ENCODE data around the gene C1QTNF1. TPM values are rescaled to one million over a fixed set of nuclear protein-coding genes. Genes with fewer than 3 reads are reported as not detected.

The C1QTNF1 gene
- total and polyA plus RNA-seq, 4 donors: 98.8 to 439 (median 259) TPM

DNA sequence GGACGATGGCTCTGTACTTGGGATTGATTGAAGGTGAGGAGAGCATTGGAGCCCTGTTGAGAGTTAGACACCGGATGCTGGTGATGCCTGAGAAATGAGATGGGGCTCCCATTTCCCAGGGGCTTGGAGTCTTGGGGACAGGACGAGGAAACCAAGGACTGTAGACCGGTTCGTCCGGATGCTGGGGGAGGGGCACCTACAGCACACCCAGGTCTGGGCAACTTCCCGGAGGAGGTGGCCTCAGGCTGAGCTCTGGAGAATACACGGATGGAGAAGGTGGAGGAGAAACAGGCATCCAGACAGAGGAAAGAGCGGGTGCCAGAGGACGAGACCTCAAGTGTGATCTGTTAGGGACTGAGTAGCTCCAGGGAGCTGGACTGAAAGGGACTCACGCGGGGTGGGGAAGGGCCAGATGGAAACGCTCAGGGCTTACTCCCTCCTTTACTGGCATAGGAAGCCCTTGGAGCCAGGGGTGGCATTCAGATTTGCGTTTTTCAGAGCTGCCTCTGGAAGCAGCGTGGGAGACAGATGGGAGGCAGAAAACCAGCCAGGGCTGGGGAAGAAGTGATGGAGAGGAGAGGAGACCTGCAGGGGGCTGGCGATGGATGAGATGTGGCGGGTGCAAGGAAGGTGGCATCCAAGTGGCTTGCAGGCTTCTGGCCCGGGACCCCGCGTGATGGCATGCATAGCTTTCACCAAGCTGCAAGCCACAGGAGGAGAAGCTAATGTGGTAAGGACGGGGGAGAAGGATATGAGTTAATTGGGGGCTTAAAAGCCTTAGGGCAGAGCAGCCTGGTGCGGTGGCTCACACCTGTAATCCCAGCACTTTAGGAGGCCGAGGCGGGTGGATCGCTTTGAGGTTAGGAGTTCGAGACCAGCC lies 8.3 kb downstream of the C1QTNF1 start:
- H3K9me3 ChIP-seq (ENCODE audit: control insufficient read depth, low read length): no peaks in the 10 kb centered on the region
- no peak overlapping the region for H3K27ac ChIP-seq (ENCODE audit: low read depth in 1 of 2, low read length in 2 of 2)
- no peaks in the 10 kb centered on the region for H3K36me3 ChIP-seq (ENCODE audit: control insufficient read depth in 1 of 2, insufficient read depth in 2 of 2, low read length in 1 of 2)
- WGBS, 2 donors: 93% methylated on average over 26 of the region's 26 CpGs
- no peak overlapping the region for H3K4me3 ChIP-seq (ENCODE audit: low read length in 2 of 2)
- no peaks in the 10 kb centered on the region for H3K27me3 ChIP-seq (ENCODE audit: control insufficient read depth in 1 of 2, insufficient read depth in 2 of 2, low read length in 1 of 2)
- intact Hi-C loops (cut with DNase I): no loop called here
- ATAC-seq (ENCODE audit: low FRiP score) (no peak), DNase-seq (peak in 1 of 2 donors; percentile 70)
- H3K4me1 ChIP-seq (ENCODE audit: control insufficient read depth in 1 of 2, insufficient read depth in 2 of 2, low read length in 2 of 2): peaks cover 1 to 2% of the 10 kb centered on the region in 2 donors

DNA sequence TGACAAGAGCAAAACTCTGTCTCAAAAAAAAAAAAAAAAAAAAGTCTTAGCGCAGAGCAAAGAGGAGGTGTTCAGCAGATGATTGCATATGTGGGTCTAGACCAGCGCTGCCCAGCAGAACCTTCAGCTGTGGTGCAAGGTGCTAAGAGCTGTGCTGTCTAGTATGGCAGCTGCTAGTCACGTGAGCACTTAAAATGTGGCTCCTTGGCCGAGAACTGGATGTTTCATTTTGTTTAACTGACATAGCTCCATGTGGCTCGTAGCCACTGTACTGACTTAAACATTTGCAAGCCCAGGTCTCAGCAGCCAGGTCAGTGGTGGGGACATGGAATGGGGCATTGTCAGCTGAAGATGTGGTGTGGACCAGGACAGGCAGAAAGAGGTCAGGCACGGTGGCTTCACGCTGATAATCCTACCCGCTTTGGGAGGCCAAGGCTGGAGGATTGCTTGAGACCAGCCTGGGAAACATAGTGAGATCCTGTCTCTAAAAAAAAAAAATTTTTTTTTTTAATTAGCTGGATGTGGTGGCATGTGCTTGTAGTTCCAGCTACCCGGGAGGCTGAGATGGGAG lies 9.2 kb downstream of the C1QTNF1 start:
- intact Hi-C loops (cut with DNase I): no loop called here
- H3K27ac ChIP-seq (ENCODE audit: low read depth in 1 of 2, low read length in 2 of 2): no peak overlapping the region
- WGBS, 2 donors: 79 to 83% methylated on average over 9 of the region's 9 CpGs
- no peak for ATAC-seq (ENCODE audit: low FRiP score)
- H3K27me3 ChIP-seq (ENCODE audit: control insufficient read depth in 1 of 2, insufficient read depth in 2 of 2, low read length in 1 of 2): no peaks in the 10 kb centered on the region
- H3K4me3 ChIP-seq (ENCODE audit: low read length in 2 of 2): no peak overlapping the region
- peak in 1 of 2 donors; percentile 45 for DNase-seq
- peaks cover 1 to 2% of the 10 kb centered on the region in 2 donors for H3K4me1 ChIP-seq (ENCODE audit: control insufficient read depth in 1 of 2, insufficient read depth in 2 of 2, low read length in 2 of 2)
- no peaks in the 10 kb centered on the region for H3K36me3 ChIP-seq (ENCODE audit: control insufficient read depth in 1 of 2, insufficient read depth in 2 of 2, low read length in 1 of 2)
- H3K9me3 ChIP-seq (ENCODE audit: control insufficient read depth, low read length): no peaks in the 10 kb centered on the region

GRCh38 chr17:79033741-79034501 lies 10.0 kb downstream of the C1QTNF1 start:
- ATAC-seq (ENCODE audit: low FRiP score) (peak; percentile 39), DNase-seq (peak in 1 of 2 donors; percentile 79)
- Histone ChIP-seq H3K27ac (ENCODE audit: low read depth in 1 of 2, low read length in 2 of 2) (peak overlapping the region; percentile 0 to 10), H3K4me3 (ENCODE audit: low read length in 2 of 2) (no peak overlapping the region), H3K9me3 (ENCODE audit: control insufficient read depth, low read length) (no peaks in the 10 kb centered on the region), H3K4me1 (ENCODE audit: control insufficient read depth in 1 of 2, insufficient read depth in 2 of 2, low read length in 2 of 2) (peaks cover 1 to 2% of the 10 kb centered on the region in 2 donors), H3K27me3 (ENCODE audit: control insufficient read depth in 1 of 2, insufficient read depth in 2 of 2, low read length in 1 of 2) (no peaks in the 10 kb centered on the region), H3K36me3 (ENCODE audit: control insufficient read depth in 1 of 2, insufficient read depth in 2 of 2, low read length in 1 of 2) (no peaks in the 10 kb centered on the region)
- 14 to 16% methylated on average over 28 of the region's 28 CpGs for WGBS, 2 donors
- intact Hi-C loops (cut with DNase I): no loop called here

DNA sequence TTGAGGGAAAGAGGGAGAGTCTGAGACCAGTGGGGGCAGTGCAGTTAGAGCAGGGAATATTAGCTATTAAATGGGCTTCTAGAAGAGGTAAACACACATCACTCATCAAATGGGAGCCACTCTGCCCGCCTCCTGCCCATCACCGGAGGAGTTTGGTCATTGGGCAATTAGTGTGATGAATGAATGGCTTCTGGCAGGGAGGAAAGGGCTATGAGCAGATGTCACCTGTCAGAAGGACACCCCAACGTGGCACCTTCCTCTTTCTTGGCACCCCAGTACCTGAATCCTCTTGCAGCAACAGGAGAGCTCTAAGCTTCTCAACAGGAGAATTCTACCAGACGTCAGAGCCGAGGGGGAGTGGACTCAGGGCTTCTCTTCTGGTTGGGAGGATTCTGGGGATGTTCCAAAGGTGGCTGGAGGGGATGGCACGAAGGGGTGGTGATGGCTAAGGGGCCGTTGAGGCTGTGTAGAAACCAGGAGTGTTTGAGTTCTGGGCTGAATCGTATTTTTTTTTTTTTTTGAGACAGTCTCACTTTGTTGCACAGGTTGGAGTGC lies 11.0 kb downstream of the C1QTNF1 start:
- no peaks in the 10 kb centered on the region for H3K36me3 ChIP-seq (ENCODE audit: control insufficient read depth in 1 of 2, insufficient read depth in 2 of 2, low read length in 1 of 2)
- peaks cover 1 to 2% of the 10 kb centered on the region in 2 donors for H3K4me1 ChIP-seq (ENCODE audit: control insufficient read depth in 1 of 2, insufficient read depth in 2 of 2, low read length in 2 of 2)
- no peak overlapping the region for H3K4me3 ChIP-seq (ENCODE audit: low read length in 2 of 2)
- H3K27me3 ChIP-seq (ENCODE audit: control insufficient read depth in 1 of 2, insufficient read depth in 2 of 2, low read length in 1 of 2): no peaks in the 10 kb centered on the region
- no peak overlapping the region for H3K27ac ChIP-seq (ENCODE audit: low read depth in 1 of 2, low read length in 2 of 2)
- WGBS, 2 donors: 89 to 91% methylated on average over 8 of the region's 8 CpGs
- DNase-seq (peak in 1 of 2 donors; percentile 28), ATAC-seq (ENCODE audit: low FRiP score) (no peak)
- no peaks in the 10 kb centered on the region for H3K9me3 ChIP-seq (ENCODE audit: control insufficient read depth, low read length)
- intact Hi-C loops (cut with DNase I): no loop called here

DNA sequence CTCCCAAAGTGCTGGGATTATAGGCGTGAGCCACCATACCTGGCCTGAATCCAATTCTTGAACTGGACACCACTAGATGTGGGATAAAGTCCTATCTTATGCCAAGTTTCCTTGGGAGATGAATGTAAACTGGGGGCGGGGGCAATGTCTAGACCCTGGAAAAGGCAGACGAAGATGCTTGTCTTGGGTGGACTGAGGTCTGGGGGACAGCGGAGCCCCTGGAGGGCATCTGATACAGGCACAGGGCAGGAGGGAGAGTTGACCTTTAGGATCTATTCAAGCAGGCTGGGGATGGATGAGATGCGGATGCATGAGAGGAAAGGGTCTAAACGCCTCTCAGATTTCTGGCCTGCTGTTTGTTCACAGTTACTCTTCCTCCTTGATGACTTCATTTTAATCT lies 11.7 kb downstream of the C1QTNF1 start:
- H3K9me3 ChIP-seq (ENCODE audit: control insufficient read depth, low read length): no peaks in the 10 kb centered on the region
- no peaks in the 10 kb centered on the region for H3K36me3 ChIP-seq (ENCODE audit: control insufficient read depth in 1 of 2, insufficient read depth in 2 of 2, low read length in 1 of 2)
- H3K27ac ChIP-seq (ENCODE audit: low read depth in 1 of 2, low read length in 2 of 2): peak overlapping the region in 1 of 2 donors; percentile 10
- 92 to 96% methylated on average over 6 of the region's 6 CpGs for WGBS, 2 donors
- no peaks in the 10 kb centered on the region for H3K27me3 ChIP-seq (ENCODE audit: control insufficient read depth in 1 of 2, insufficient read depth in 2 of 2, low read length in 1 of 2)
- ATAC-seq (ENCODE audit: low FRiP score) (no peak), DNase-seq (peak; percentile 22 to 32)
- H3K4me3 ChIP-seq (ENCODE audit: low read length in 2 of 2): no peak overlapping the region
- H3K4me1 ChIP-seq (ENCODE audit: control insufficient read depth in 1 of 2, insufficient read depth in 2 of 2, low read length in 2 of 2): peaks cover 1 to 2% of the 10 kb centered on the region in 2 donors
- intact Hi-C loops (cut with DNase I): loop anchor here in 1 of 2 donors (2.0 kb wide), 1 partner anchor 13 kb away; no protein-coding TSS in a partner anchor

DNA sequence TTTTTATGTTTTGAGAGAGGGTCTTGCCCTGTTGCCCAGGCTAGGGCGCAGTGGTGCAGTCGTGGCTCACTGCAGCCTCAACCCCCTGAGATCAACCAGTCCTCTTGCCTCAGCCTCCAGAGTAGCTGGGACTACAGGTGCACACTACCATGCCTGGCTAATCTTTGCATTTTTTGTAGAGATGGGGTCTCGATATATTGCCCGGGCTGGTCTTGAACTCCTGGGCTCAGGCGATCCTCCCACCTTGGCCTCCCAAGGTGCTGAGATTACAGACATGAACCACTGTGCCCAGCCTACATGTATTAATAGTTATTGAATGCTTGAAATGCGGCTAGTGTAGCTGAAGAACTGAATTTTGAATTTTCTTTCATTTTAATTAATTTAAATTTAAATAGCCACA lies 12.2 kb downstream of the C1QTNF1 start:
- no peak for ATAC-seq (ENCODE audit: low FRiP score)
- peak; percentile 9 to 12 for DNase-seq
- WGBS, 2 donors: 94 to 95% methylated on average over 6 of the region's 6 CpGs
- no peaks in the 10 kb centered on the region for H3K27me3 ChIP-seq (ENCODE audit: control insufficient read depth in 1 of 2, insufficient read depth in 2 of 2, low read length in 1 of 2)
- H3K27ac ChIP-seq (ENCODE audit: low read depth in 1 of 2, low read length in 2 of 2): peak overlapping the region in 1 of 2 donors; percentile 7
- H3K4me1 ChIP-seq (ENCODE audit: control insufficient read depth in 1 of 2, insufficient read depth in 2 of 2, low read length in 2 of 2): peaks cover 1 to 2% of the 10 kb centered on the region in 2 donors
- H3K36me3 ChIP-seq (ENCODE audit: control insufficient read depth in 1 of 2, insufficient read depth in 2 of 2, low read length in 1 of 2): no peaks in the 10 kb centered on the region
- H3K4me3 ChIP-seq (ENCODE audit: low read length in 2 of 2): no peak overlapping the region
- intact Hi-C loops (cut with DNase I): loop anchor here in 1 of 2 donors (2.0 kb wide), 1 partner anchor 13 kb away; no protein-coding TSS in a partner anchor
- no peaks in the 10 kb centered on the region for H3K9me3 ChIP-seq (ENCODE audit: control insufficient read depth, low read length)

GRCh38 chr17:79036596-79036995 lies 12.6 kb downstream of the C1QTNF1 start:
- H3K27me3 ChIP-seq (ENCODE audit: control insufficient read depth in 1 of 2, insufficient read depth in 2 of 2, low read length in 1 of 2): no peaks in the 10 kb centered on the region
- H3K9me3 ChIP-seq (ENCODE audit: control insufficient read depth, low read length): no peaks in the 10 kb centered on the region
- no peak for ATAC-seq (ENCODE audit: low FRiP score)
- intact Hi-C loops (cut with DNase I): loop anchor here in 1 of 2 donors (2.0 kb wide), 1 partner anchor 14 kb away; no protein-coding TSS in a partner anchor
- H3K4me3 ChIP-seq (ENCODE audit: low read length in 2 of 2): no peak overlapping the region
- no peaks in the 10 kb centered on the region for H3K36me3 ChIP-seq (ENCODE audit: control insufficient read depth in 1 of 2, insufficient read depth in 2 of 2, low read length in 1 of 2)
- peaks cover 1 to 2% of the 10 kb centered on the region in 2 donors for H3K4me1 ChIP-seq (ENCODE audit: control insufficient read depth in 1 of 2, insufficient read depth in 2 of 2, low read length in 2 of 2)
- WGBS, 2 donors: 48 to 59% methylated on average over 3 of the region's 3 CpGs
- H3K27ac ChIP-seq (ENCODE audit: low read depth in 1 of 2, low read length in 2 of 2): peak overlapping the region in 1 of 2 donors; percentile 21
- peak; percentile 41 to 68 for DNase-seq

GRCh38 chr17:79038545-79039135 lies 14.7 kb downstream of the C1QTNF1 start:
- intact Hi-C loops (cut with DNase I): no loop called here
- peak; percentile 72 to 81 for DNase-seq
- Histone ChIP-seq H3K27ac (ENCODE audit: low read depth in 1 of 2, low read length in 2 of 2) (no peak overlapping the region), H3K36me3 (ENCODE audit: control insufficient read depth in 1 of 2, insufficient read depth in 2 of 2, low read length in 1 of 2) (no peaks in the 10 kb centered on the region), H3K4me1 (ENCODE audit: control insufficient read depth in 1 of 2, insufficient read depth in 2 of 2, low read length in 2 of 2) (peaks cover 0 to 2% of the 10 kb centered on the region in 2 donors), H3K9me3 (ENCODE audit: control insufficient read depth, low read length) (no peaks in the 10 kb centered on the region), H3K27me3 (ENCODE audit: control insufficient read depth in 1 of 2, insufficient read depth in 2 of 2, low read length in 1 of 2) (no peaks in the 10 kb centered on the region), H3K4me3 (ENCODE audit: low read length in 2 of 2) (no peak overlapping the region)
- ATAC-seq (ENCODE audit: low FRiP score): peak; percentile 71
- WGBS, 2 donors: 87 to 93% methylated on average over 8 of the region's 8 CpGs

All from aorta (tissue), 5 donors.